Measurements from ENCODE around the gene GFPT1.
A peak's percentile ranks its signal among the peaks of the same experiment; 100 is the strongest.

GFPT1 gene

GRCh38 chr2:69344305-69344704, 42.7 kb downstream of the GFPT1 start:
- no peak for DNase-seq

GRCh38 chr2:69340101-69340775, 46.8 kb downstream of the GFPT1 start:
- intact Hi-C loops (cut with DNase I), result no loop called here
- no peak for DNase-seq

More at GRCh38 chr2:69344305-69344704, 42.7 kb downstream of the GFPT1 start:
- intact Hi-C loops (cut with DNase I), result no loop called here

- intact Hi-C loops (cut with DNase I), result no loop called here
- no peak for DNase-seq
Measured at GRCh38 chr2:69335311-69335710, 51.7 kb downstream of the GFPT1 start.

GRCh38 chr2:69333352-69333751, 53.7 kb downstream of the GFPT1 start:
- intact Hi-C loops (cut with DNase I), result no loop called here
- DNase-seq, result no peak

GRCh38 chr2:69330781-69331180, 56.2 kb downstream of the GFPT1 start:
- intact Hi-C loops (cut with DNase I), result no loop called here
- no peak for DNase-seq

- intact Hi-C loops (cut with DNase I), result no loop called here
Measured at GRCh38 chr2:69322631-69323030, 64.4 kb downstream of the GFPT1 start.

GRCh38 chr2:69316550-69316949, 70.5 kb downstream of the GFPT1 start:
- intact Hi-C loops (cut with DNase I), result no loop called here
- DNase-seq, result no peak

More at GRCh38 chr2:69322631-69323030, 64.4 kb downstream of the GFPT1 start:
- no peak for DNase-seq

GRCh38 chr2:69315160-69315761, 71.8 kb downstream of the GFPT1 start:
- intact Hi-C loops (cut with DNase I), result no loop called here
- no peak for DNase-seq

GRCh38 chr2:69311024-69311416, 76.0 kb downstream of the GFPT1 start:
- intact Hi-C loops (cut with DNase I), result no loop called here
- DNase-seq, result no peak

GRCh38 chr2:69310111-69311023, 76.7 kb downstream of the GFPT1 start:
- intact Hi-C loops (cut with DNase I), result no loop called here
- no peak for DNase-seq

GRCh38 chr2:69309351-69310110, 77.5 kb downstream of the GFPT1 start:
- no peak for DNase-seq

GRCh38 chr2:69308338-69308737, 78.7 kb downstream of the GFPT1 start:
- no peak for DNase-seq
- intact Hi-C loops (cut with DNase I), result loop anchor here (10.0 kb wide), 1 partner anchor 294 kb away; the partner anchor contains the start of gene ANTXR1

More at GRCh38 chr2:69309351-69310110, 77.5 kb downstream of the GFPT1 start:
- intact Hi-C loops (cut with DNase I), result loop anchor here (10.0 kb wide), 1 partner anchor 295 kb away; the partner anchor contains the start of gene ANTXR1

- intact Hi-C loops (cut with DNase I), result loop anchor here (10.0 kb wide), 1 partner anchor 293 kb away; the partner anchor contains the start of gene ANTXR1
Measured at GRCh38 chr2:69307579-69308064, 79.4 kb downstream of the GFPT1 start.

GRCh38 chr2:69306822-69307578, 80.0 kb downstream of the GFPT1 start:
- intact Hi-C loops (cut with DNase I), result loop anchor here (10.0 kb wide), 1 partner anchor 292 kb away; the partner anchor contains the start of gene ANTXR1
- DNase-seq, result peak in 41 of 42 donors; percentile 49 to 85 (median 74)

More at GRCh38 chr2:69307579-69308064, 79.4 kb downstream of the GFPT1 start:
- peak in 1 of 42 donors; percentile 43 for DNase-seq

- DNase-seq, result no peak
- intact Hi-C loops (cut with DNase I), result loop anchor here (10.0 kb wide), 1 partner anchor 292 kb away; the partner anchor contains the start of gene ANTXR1
Measured at GRCh38 chr2:69306393-69306821, 80.6 kb downstream of the GFPT1 start.

- no peak for DNase-seq
- intact Hi-C loops (cut with DNase I), result loop anchor here (10.0 kb wide), 1 partner anchor 291 kb away; the partner anchor contains the start of gene ANTXR1
Measured at GRCh38 chr2:69305712-69306392, 81.2 kb downstream of the GFPT1 start.

GRCh38 chr2:69305166-69305565, 81.9 kb downstream of the GFPT1 start:
- intact Hi-C loops (cut with DNase I), result loop anchor here (10.0 kb wide), 1 partner anchor 290 kb away; the partner anchor contains the start of gene ANTXR1
- no peak for DNase-seq

All from head of caudate nucleus (tissue), 42 donors.